Endometrial microvascular endothelial cells (primary cell): Measurements from ENCODE around the gene KRTAP5-4. TPM values are rescaled to one million over a fixed set of nuclear protein-coding genes. Genes with fewer than 3 reads are reported as not detected.
"Not testable (repeated sequence)": the region's sequence is repeated elsewhere in the genome, so short reads cannot be mapped to it uniquely, and the experiment has no call there.

Experiments used
- in situ Hi-C: cut with HindIII; loops from 2 replicates; pipeline ENCODE4 v1.10.0; 2017; ENCODE audit warnings: low sequenced_read_pairs, low pct_unique_long_range_greater_than_20kb; ENCODE audit errors: inconsistent ontology term
- total RNA-seq: library from RNA; depleted of rRNA; stranded (reverse); fragments of >200 nt; gene quantifications from one replicate; pipeline ENCODE4 v1.2.3, GENCODE V29; 2015; ENCODE audit errors: inconsistent ontology term

KRTAP5-4 gene
- total RNA-seq, result not detected

GRCh38 chr11:1622086-1622485, at the start of gene KRTAP5-4:
Gene KRTAP5-4 (minus strand): TSS chr11:1622138. CDS start chr11:1622093, 45 bp downstream.
- in situ Hi-C loops, result no loop called here

- in situ Hi-C loops, result no loop called here
Measured at GRCh38 chr11:1671658-1672057, 49.7 kb upstream of the KRTAP5-4 start.

- in situ Hi-C loops, result no loop called here
Measured at GRCh38 chr11:1670905-1671371, 49.0 kb upstream of the KRTAP5-4 start.

GRCh38 chr11:1670457-1670856, 48.5 kb upstream of the KRTAP5-4 start:
- in situ Hi-C loops, result not testable (repeated sequence)

GRCh38 chr11:1669546-1670218, 47.7 kb upstream of the KRTAP5-4 start:
- in situ Hi-C loops, result no loop called here

- in situ Hi-C loops, result no loop called here
Measured at GRCh38 chr11:1668911-1669473, 47.1 kb upstream of the KRTAP5-4 start.

GRCh38 chr11:1667906-1668305, 46.0 kb upstream of the KRTAP5-4 start:
- in situ Hi-C loops, result no loop called here

- in situ Hi-C loops, result no loop called here
Measured at GRCh38 chr11:1667121-1667850, 45.3 kb upstream of the KRTAP5-4 start.

GRCh38 chr11:1665313-1665712, 43.4 kb upstream of the KRTAP5-4 start:
- in situ Hi-C loops, result no loop called here

GRCh38 chr11:1662699-1663283, 40.9 kb upstream of the KRTAP5-4 start:
- in situ Hi-C loops, result not testable (repeated sequence)

- in situ Hi-C loops, result not testable (repeated sequence)
Measured at GRCh38 chr11:1661454-1662269, 39.7 kb upstream of the KRTAP5-4 start.

- in situ Hi-C loops, result no loop called here
Measured at GRCh38 chr11:1660111-1660867, 38.4 kb upstream of the KRTAP5-4 start.

GRCh38 chr11:1659506-1659905, 37.6 kb upstream of the KRTAP5-4 start:
- in situ Hi-C loops, result no loop called here

- in situ Hi-C loops, result no loop called here
Measured at GRCh38 chr11:1656670-1657069, 34.7 kb upstream of the KRTAP5-4 start.

- in situ Hi-C loops, result no loop called here
Measured at GRCh38 chr11:1656061-1656441, 34.1 kb upstream of the KRTAP5-4 start.

- in situ Hi-C loops, result no loop called here
Measured at GRCh38 chr11:1655168-1656060, 33.5 kb upstream of the KRTAP5-4 start.
